ENCODE measurements around the gene BATF2. TPM values are rescaled to one million over a fixed set of nuclear protein-coding genes. Genes with fewer than 3 reads are reported as not detected.

Gene BATF2
- polyA plus RNA-seq, 1 donor from 2014 or later = not detected

GRCh38 chr11:65042891-65043290, 46.1 kb upstream of the BATF2 start:
- TF ChIP-seq TAF1 (IDR thresholded peaks at IDR 0.05; ENCODE audit: low read depth) (no peak), POLR2AphosphoS5 (IDR thresholded peaks at IDR 0.05) (no peak)
- TF ChIP-seq, protein P1, sequence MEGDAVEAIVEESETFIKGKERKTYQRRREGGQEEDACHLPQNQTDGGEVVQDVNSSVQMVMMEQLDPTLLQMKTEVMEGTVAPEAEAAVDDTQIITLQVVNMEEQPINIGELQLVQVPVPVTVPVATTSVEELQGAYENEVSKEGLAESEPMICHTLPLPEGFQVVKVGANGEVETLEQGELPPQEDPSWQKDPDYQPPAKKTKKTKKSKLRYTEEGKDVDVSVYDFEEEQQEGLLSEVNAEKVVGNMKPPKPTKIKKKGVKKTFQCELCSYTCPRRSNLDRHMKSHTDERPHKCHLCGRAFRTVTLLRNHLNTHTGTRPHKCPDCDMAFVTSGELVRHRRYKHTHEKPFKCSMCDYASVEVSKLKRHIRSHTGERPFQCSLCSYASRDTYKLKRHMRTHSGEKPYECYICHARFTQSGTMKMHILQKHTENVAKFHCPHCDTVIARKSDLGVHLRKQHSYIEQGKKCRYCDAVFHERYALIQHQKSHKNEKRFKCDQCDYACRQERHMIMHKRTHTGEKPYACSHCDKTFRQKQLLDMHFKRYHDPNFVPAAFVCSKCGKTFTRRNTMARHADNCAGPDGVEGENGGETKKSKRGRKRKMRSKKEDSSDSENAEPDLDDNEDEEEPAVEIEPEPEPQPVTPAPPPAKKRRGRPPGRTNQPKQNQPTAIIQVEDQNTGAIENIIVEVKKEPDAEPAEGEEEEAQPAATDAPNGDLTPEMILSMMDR (IDR thresholded peaks at IDR 0.05; ENCODE audit: poor library complexity, severe bottlenecking) = no peak
- Histone ChIP-seq H3K27me3 (ENCODE audit: insufficient read depth, low read depth, low read length) (no peaks in the 10 kb centered on the region), H3F3A (ENCODE audit: insufficient read depth, low read length, poor library complexity, severe bottlenecking) (no peaks in the 10 kb centered on the region), H3K9ac (ENCODE audit: low read length) (no peak overlapping the region), H3K9me3 (ENCODE audit: low read length) (no peaks in the 10 kb centered on the region), H2AFZ (ENCODE audit: low read depth, low read length) (no peak overlapping the region), H3K4me3 (ENCODE audit: low read length) (peak overlapping the region; percentile 77), H3K79me2 (replicated peaks; ENCODE audit: insufficient read depth, low read length) (peaks cover 9% of the 10 kb centered on the region), H4K20me1 (ENCODE audit: insufficient read depth) (no peaks in the 10 kb centered on the region), H3K36me3 (ENCODE audit: insufficient read depth, low read length) (no peaks in the 10 kb centered on the region), H3K4me2 (ENCODE audit: low read length) (no peak overlapping the region), H3K9me2 (ENCODE audit: insufficient read depth, low read length) (no peaks in the 10 kb centered on the region), H3K27ac (ENCODE audit: low read length) (no peak overlapping the region)

GRCh38 chr11:65040847-65041622, 44.3 kb upstream of the BATF2 start, which contains the start of gene SAC3D1:
Gene SAC3D1 (plus strand): TSS chr11:65041210. CDS start chr11:65041293, 83 bp downstream.
- Histone ChIP-seq H3K9me3 (ENCODE audit: low read length) (no peaks in the 10 kb centered on the region), H3K27me3 (ENCODE audit: insufficient read depth, low read depth, low read length) (no peaks in the 10 kb centered on the region), H3F3A (ENCODE audit: insufficient read depth, low read length, poor library complexity, severe bottlenecking) (no peaks in the 10 kb centered on the region), H3K79me2 (replicated peaks; ENCODE audit: insufficient read depth, low read length) (peaks cover 9% of the 10 kb centered on the region), H3K4me3 (ENCODE audit: low read length) (peak within 1 kb of the TSS; percentile 77), H3K9ac (ENCODE audit: low read length) (peak within 1 kb of the TSS; percentile 76), H3K4me2 (ENCODE audit: low read length) (no peak within 1 kb of the TSS), H2AFZ (ENCODE audit: low read depth, low read length) (peak within 1 kb of the TSS; percentile 75), H3K9me2 (ENCODE audit: insufficient read depth, low read length) (no peaks in the 10 kb centered on the region), H4K20me1 (ENCODE audit: insufficient read depth) (no peaks in the 10 kb centered on the region), H3K27ac (ENCODE audit: low read length) (peak within 1 kb of the TSS; percentile 82), H3K36me3 (ENCODE audit: insufficient read depth, low read length) (no peaks in the 10 kb centered on the region)
- TF ChIP-seq RAD21 (conservative IDR thresholded peaks at IDR 0.05) = peak; percentile 7
- peak; percentile 62 for TF ChIP-seq REST (IDR thresholded peaks at IDR 0.05; ENCODE audit: borderline replicate concordance)
- TF ChIP-seq SMC3 (conservative IDR thresholded peaks at IDR 0.05; ENCODE audit: poor library complexity) = no peak
- peak; percentile 62 for TF ChIP-seq POLR2AphosphoS5 (IDR thresholded peaks at IDR 0.05)
- TF ChIP-seq TAF1 (IDR thresholded peaks at IDR 0.05; ENCODE audit: low read depth) = peak; percentile 19
- TF ChIP-seq EZH2 (IDR thresholded peaks at IDR 0.05; ENCODE audit: borderline replicate concordance, insufficient read depth, low read length, poor library complexity, severe bottlenecking) = no peak
- TF ChIP-seq, protein P1 (IDR thresholded peaks at IDR 0.05; ENCODE audit: poor library complexity, severe bottlenecking) = no peak
- no peak for TF ChIP-seq EP300 (conservative IDR thresholded peaks at IDR 0.05; ENCODE audit: poor library complexity, severe bottlenecking)
- TF ChIP-seq MXI1 (conservative IDR thresholded peaks at IDR 0.05; ENCODE audit: poor library complexity, severe bottlenecking) = peak; percentile 91

All from neural cell (in vitro differentiated cells).